ENCODE results near the gene C1orf105. TPM values are rescaled to one million over a fixed set of nuclear protein-coding genes. Genes with fewer than 3 reads are reported as not detected.
A peak's percentile ranks its signal among the peaks of the same experiment; 100 is the strongest.

The C1orf105 gene
- total and polyA plus RNA-seq, 2 experiments from 2014 or later, result not detected

GRCh38 chr1:172398970-172399755 lies 21.3 kb upstream of the C1orf105 start:
- TF ChIP-seq ZNF114 (CRISPR knock-in tag; IDR thresholded peaks at IDR 0.05), result no peak
- no peak for TF ChIP-seq NANOG (IDR thresholded peaks at IDR 0.05; ENCODE audit: borderline replicate concordance)
- TF ChIP-seq CTCF (conservative IDR thresholded peaks at IDR 0.05; ENCODE audit: low read depth in 2 of 2), result peak; percentile 49 to 83
- H3K4me1 Mint-ChIP-seq, result peaks cover 42% of the 10 kb centered on the region
- no peaks in the 10 kb centered on the region for H3K27me3 Mint-ChIP-seq (ENCODE audit: insufficient read depth, low read depth, poor library complexity)
- Histone ChIP-seq H3F3A (replicated peaks; ENCODE audit: low read depth) (no peaks in the 10 kb centered on the region), H3K9me2 (ENCODE audit: insufficient read depth) (no peaks in the 10 kb centered on the region), H3K79me2 (replicated peaks; ENCODE audit: insufficient read depth) (no peaks in the 10 kb centered on the region), H3K4me3 (no peak overlapping the region), H2AFZ (peak overlapping the region; percentile 77), H4K20me1 (replicated peaks; ENCODE audit: insufficient read depth) (no peaks in the 10 kb centered on the region), H3K4me1 (ENCODE audit: insufficient read depth) (peaks cover 30% of the 10 kb centered on the region), H3K27ac (ENCODE audit: low read depth) (no peak overlapping the region), H3K4me2 (peak overlapping the region; percentile 25; the same call in 1 of the 2 replicates), H3K27me3 (ENCODE audit: insufficient read depth) (no peaks in the 10 kb centered on the region), H3K36me3 (ENCODE audit: insufficient read depth) (no peaks in the 10 kb centered on the region)
- no peaks in the 10 kb centered on the region; the same call in 2 of the 3 replicates for H3K9me3 Mint-ChIP-seq
- ATAC-seq (peak; percentile 40; the same call in 2 of the 3 replicates), DNase-seq (ENCODE audit: low spot score) (peak; percentile 37)
- no peak overlapping the region for H3K4me3 Mint-ChIP-seq
- H3K27ac Mint-ChIP-seq, result 0 out of 2 replicates have a peak overlapping the region, but pooled peaks have one; percentile 81
- H3K36me3 Mint-ChIP-seq (ENCODE audit: low read depth), result no peaks in the 10 kb centered on the region

GRCh38 chr1:172399756-172400721 lies 20.4 kb upstream of the C1orf105 start:
- no peaks in the 10 kb centered on the region for H3K27me3 Mint-ChIP-seq (ENCODE audit: insufficient read depth, low read depth, poor library complexity)
- H3K27ac Mint-ChIP-seq, result peak overlapping the region; percentile 83
- Histone ChIP-seq H3K4me3 (no peak overlapping the region), H3K79me2 (replicated peaks; ENCODE audit: insufficient read depth) (no peaks in the 10 kb centered on the region), H4K20me1 (replicated peaks; ENCODE audit: insufficient read depth) (no peaks in the 10 kb centered on the region), H3K4me1 (ENCODE audit: insufficient read depth) (peaks cover 25% of the 10 kb centered on the region), H3K36me3 (ENCODE audit: insufficient read depth) (no peaks in the 10 kb centered on the region), H2AFZ (peak overlapping the region; percentile 70; the same call in 1 of the 2 replicates), H3K4me2 (no peak overlapping the region), H3K27me3 (ENCODE audit: insufficient read depth) (no peaks in the 10 kb centered on the region), H3K27ac (ENCODE audit: low read depth) (0 out of 2 replicates have a peak overlapping the region, but pooled peaks have one; percentile 9), H3F3A (replicated peaks; ENCODE audit: low read depth) (no peaks in the 10 kb centered on the region), H3K9me2 (ENCODE audit: insufficient read depth) (no peaks in the 10 kb centered on the region)
- DNase-seq (ENCODE audit: low spot score) (no peak), ATAC-seq (peak; percentile 49)
- peaks cover 33% of the 10 kb centered on the region for H3K4me1 Mint-ChIP-seq
- no peaks in the 10 kb centered on the region for H3K36me3 Mint-ChIP-seq (ENCODE audit: low read depth)
- no peaks in the 10 kb centered on the region for H3K9me3 Mint-ChIP-seq
- H3K4me3 Mint-ChIP-seq, result no peak overlapping the region
- TF ChIP-seq CTCF (conservative IDR thresholded peaks at IDR 0.05; ENCODE audit: low read depth in 2 of 2) (no peak), JUNB (IDR thresholded peaks at IDR 0.05; ENCODE audit: unreplicated experiment) (no peak), EZH2phosphoT487 (IDR thresholded peaks at IDR 0.05; ENCODE audit: unreplicated experiment) (no peak), POLR2AphosphoS5 (IDR thresholded peaks at IDR 0.05; ENCODE audit: low read depth) (no peak)
- TF ChIP-seq, protein P1, sequence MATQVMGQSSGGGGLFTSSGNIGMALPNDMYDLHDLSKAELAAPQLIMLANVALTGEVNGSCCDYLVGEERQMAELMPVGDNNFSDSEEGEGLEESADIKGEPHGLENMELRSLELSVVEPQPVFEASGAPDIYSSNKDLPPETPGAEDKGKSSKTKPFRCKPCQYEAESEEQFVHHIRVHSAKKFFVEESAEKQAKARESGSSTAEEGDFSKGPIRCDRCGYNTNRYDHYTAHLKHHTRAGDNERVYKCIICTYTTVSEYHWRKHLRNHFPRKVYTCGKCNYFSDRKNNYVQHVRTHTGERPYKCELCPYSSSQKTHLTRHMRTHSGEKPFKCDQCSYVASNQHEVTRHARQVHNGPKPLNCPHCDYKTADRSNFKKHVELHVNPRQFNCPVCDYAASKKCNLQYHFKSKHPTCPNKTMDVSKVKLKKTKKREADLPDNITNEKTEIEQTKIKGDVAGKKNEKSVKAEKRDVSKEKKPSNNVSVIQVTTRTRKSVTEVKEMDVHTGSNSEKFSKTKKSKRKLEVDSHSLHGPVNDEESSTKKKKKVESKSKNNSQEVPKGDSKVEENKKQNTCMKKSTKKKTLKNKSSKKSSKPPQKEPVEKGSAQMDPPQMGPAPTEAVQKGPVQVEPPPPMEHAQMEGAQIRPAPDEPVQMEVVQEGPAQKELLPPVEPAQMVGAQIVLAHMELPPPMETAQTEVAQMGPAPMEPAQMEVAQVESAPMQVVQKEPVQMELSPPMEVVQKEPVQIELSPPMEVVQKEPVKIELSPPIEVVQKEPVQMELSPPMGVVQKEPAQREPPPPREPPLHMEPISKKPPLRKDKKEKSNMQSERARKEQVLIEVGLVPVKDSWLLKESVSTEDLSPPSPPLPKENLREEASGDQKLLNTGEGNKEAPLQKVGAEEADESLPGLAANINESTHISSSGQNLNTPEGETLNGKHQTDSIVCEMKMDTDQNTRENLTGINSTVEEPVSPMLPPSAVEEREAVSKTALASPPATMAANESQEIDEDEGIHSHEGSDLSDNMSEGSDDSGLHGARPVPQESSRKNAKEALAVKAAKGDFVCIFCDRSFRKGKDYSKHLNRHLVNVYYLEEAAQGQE (IDR thresholded peaks at IDR 0.05; ENCODE audit: unreplicated experiment), result no peak
- TF ChIP-seq, protein P2, sequence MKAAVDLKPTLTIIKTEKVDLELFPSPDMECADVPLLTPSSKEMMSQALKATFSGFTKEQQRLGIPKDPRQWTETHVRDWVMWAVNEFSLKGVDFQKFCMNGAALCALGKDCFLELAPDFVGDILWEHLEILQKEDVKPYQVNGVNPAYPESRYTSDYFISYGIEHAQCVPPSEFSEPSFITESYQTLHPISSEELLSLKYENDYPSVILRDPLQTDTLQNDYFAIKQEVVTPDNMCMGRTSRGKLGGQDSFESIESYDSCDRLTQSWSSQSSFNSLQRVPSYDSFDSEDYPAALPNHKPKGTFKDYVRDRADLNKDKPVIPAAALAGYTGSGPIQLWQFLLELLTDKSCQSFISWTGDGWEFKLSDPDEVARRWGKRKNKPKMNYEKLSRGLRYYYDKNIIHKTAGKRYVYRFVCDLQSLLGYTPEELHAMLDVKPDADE (IDR thresholded peaks at IDR 0.05), result no peak
